ENCODE data around the gene COX8C. TPM values are rescaled to one million over a fixed set of nuclear protein-coding genes. Genes with fewer than 3 reads are reported as not detected.
A peak's percentile ranks its signal among the peaks of the same experiment; 100 is the strongest.

COX8C gene
- total and polyA plus RNA-seq, 9 of the 15 experiments (the other 6 are each of a cell fraction or from before 2014, with no cell fraction given) = not detected

DNA sequence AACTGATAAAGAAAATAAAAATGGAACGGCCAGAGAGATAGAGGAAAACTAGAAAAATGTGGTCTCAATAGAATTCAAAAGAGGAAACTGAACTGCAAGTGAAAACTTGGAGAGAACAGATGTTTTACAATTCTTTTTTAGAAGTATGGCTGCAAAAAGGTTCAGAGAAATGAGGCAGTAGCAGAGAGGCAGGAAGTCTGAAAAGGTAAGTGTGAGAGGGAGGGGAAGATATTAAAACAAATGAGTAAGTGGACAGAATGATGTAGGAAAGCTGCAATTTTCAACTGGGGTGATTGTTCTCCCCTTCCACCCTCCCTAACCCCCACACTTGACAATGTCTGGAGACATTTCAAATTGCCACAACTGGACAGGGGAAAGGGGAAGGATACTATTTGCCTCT, 27.0 kb upstream of the COX8C start:
- ATAC-seq (no peak), DNase-seq (ENCODE audit: extremely low read depth in 1 of 4, low spot score in 3 of 4) (no peak), FAIRE-seq (no peak)
- 18% methylated on average over 1 of the region's 1 CpG for WGBS (ENCODE audit: insufficient coverage, low coverage, missing lambda C conversion rate)
- Histone ChIP-seq H3K4me2 (ENCODE audit: insufficient read depth, low read length) (no peak overlapping the region), H3K36me3 (ENCODE audit: control insufficient read depth, insufficient read depth, low read length) (peaks cover 11% of the 10 kb centered on the region; the same call in 2 of the 3 replicates), H3K79me2 (ENCODE audit: control insufficient read depth, insufficient read depth, low read length) (peaks cover 91% of the 10 kb centered on the region), H3K9ac (ENCODE audit: insufficient read depth in 1 of 2, low read depth in 2 of 2, low read length in 2 of 2) (no peak overlapping the region), H3K9me3 (replicated peaks; ENCODE audit: control insufficient read depth, insufficient read depth, low read depth, low read length) (no peaks in the 10 kb centered on the region), H3K9me1 (ENCODE audit: control insufficient read depth, insufficient read depth, low read length) (no peaks in the 10 kb centered on the region), H3K4me1 (replicated peaks in 1 of 2; ENCODE audit: control insufficient read depth in 2 of 2, insufficient read depth in 2 of 2, low read length in 2 of 2) (peaks cover 4 to 42% of the 10 kb centered on the region in 2 experiments; a peak in 4 of 5 replicates), H3K27ac (ENCODE audit: extremely low read depth, low read depth, low read length) (no peak overlapping the region), H2AFZ (ENCODE audit: low read depth, low read length) (no peak overlapping the region), H3K4me3 (no peak overlapping the region), H4K20me1 (replicated peaks; ENCODE audit: control insufficient read depth, insufficient read depth, low read length) (no peaks in the 10 kb centered on the region), H3K27me3 (ENCODE audit: control insufficient read depth in 2 of 2, insufficient read depth in 2 of 2, low read length in 2 of 2) (no peaks in the 10 kb centered on the region)
- CTCF ChIA-PET (ENCODE audit: low intra/inter-chr PET ratio) = no interaction called here
- intact Hi-C loops (cut with micrococcal nuclease) (no loop called here), in situ Hi-C loops (cut with MboI) (no loop called here)
- TF ChIP-seq, protein P1, sequence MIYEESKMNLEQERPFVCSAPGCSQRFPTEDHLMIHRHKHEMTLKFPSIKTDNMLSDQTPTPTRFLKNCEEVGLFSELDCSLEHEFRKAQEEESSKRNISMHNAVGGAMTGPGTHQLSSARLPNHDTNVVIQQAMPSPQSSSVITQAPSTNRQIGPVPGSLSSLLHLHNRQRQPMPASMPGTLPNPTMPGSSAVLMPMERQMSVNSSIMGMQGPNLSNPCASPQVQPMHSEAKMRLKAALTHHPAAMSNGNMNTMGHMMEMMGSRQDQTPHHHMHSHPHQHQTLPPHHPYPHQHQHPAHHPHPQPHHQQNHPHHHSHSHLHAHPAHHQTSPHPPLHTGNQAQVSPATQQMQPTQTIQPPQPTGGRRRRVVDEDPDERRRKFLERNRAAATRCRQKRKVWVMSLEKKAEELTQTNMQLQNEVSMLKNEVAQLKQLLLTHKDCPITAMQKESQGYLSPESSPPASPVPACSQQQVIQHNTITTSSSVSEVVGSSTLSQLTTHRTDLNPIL (CRISPR knock-in tag; IDR thresholded peaks at IDR 0.05) = no peak
- no peak for TF ChIP-seq CEBPG (CRISPR knock-in tag; IDR thresholded peaks at IDR 0.05)
- peak in 1 of 2 experiments; percentile 24; a peak in 1 of 4 replicates for TF ChIP-seq CEBPG (tag; conservative IDR thresholded peaks at IDR 0.05 in 1 of 2, IDR thresholded peaks at IDR 0.05 in 1 of 2)
- TF ChIP-seq CHCHD3 (CRISPR knock-in tag; IDR thresholded peaks at IDR 0.05) = no peak
- TF ChIP-seq HNRNPH1 (optimal IDR thresholded peaks at IDR 0.05; ENCODE audit: low read depth, low read length) = no peak
- POLR2A ChIA-PET = interaction anchor here (2.2 kb wide), 1 partner anchor 11 kb away, joined by 11 read pairs; no protein-coding TSS in a partner anchor
- no TSS peak for BruUV-seq (replicated peaks)
